ENCODE results near the gene MYLK. TPM values are rescaled to one million over a fixed set of nuclear protein-coding genes. Genes with fewer than 3 reads are reported as not detected.

Gene MYLK
- total and polyA plus RNA-seq, 2 of the 4 experiments (the other 2 are of a cell fraction): 299 to 484 TPM

- Histone ChIP-seq H4K5ac (ENCODE audit: low read depth, low read length) (no peak overlapping the region), H2AK9ac (replicated peaks; ENCODE audit: low read depth, low read length, poor library complexity) (no peak overlapping the region), H2BK15ac (ENCODE audit: low read depth, low read length) (no peak overlapping the region; the same call in 2 of the 3 replicates), H3K4me2 (ENCODE audit: low read depth, low read length) (0 out of 2 replicates have a peak overlapping the region, but pooled peaks have one; percentile 19), H3K56ac (ENCODE audit: extremely low read depth, insufficient read depth, low read length) (no peak overlapping the region), H2BK20ac (ENCODE audit: low read depth, low read length) (peak overlapping the region; percentile 44; the same call in 1 of the 2 replicates), H2BK5ac (ENCODE audit: low read depth, low read length, poor library complexity, severe bottlenecking) (peak overlapping the region; percentile 83), H3K27me3 (ENCODE audit: control insufficient read depth, insufficient read depth, low read length) (no peaks in the 10 kb centered on the region), H3K4ac (ENCODE audit: low read depth, low read length) (peak overlapping the region; percentile 78), H3K18ac (ENCODE audit: low read depth, low read length) (no peak overlapping the region), H4K8ac (ENCODE audit: low read depth in 2 of 2, low read length in 2 of 2) (0 out of 4 replicates have a peak overlapping the region, but pooled peaks of 1 of the 2 experiments have one; percentile 44), H4K91ac (ENCODE audit: insufficient read depth, low read depth, low read length) (0 out of 2 replicates have a peak overlapping the region, but pooled peaks have one; percentile 41), H3K4me3 (ENCODE audit: insufficient read depth, low read depth, low read length) (no peak overlapping the region), H3K79me1 (ENCODE audit: low read depth in 1 of 2, low read length in 2 of 2) (peaks cover 11 to 34% of the 10 kb centered on the region in 2 experiments; a peak in 3 of 4 replicates), H3K9me3 (ENCODE audit: control insufficient read depth, insufficient read depth, low read length) (no peaks in the 10 kb centered on the region), H3K9ac (ENCODE audit: low read depth, low read length) (no peak overlapping the region), H3K36me3 (ENCODE audit: control insufficient read depth, insufficient read depth, low read length) (peaks cover 2% of the 10 kb centered on the region; the same call in 1 of the 2 replicates), H3K27ac (ENCODE audit: insufficient read depth, low read length) (peak overlapping the region; percentile 34; the same call in 1 of the 2 replicates), H3K23ac (ENCODE audit: low read depth, low read length) (no peak overlapping the region), H4K20me1 (ENCODE audit: insufficient read depth, low read length) (peaks cover 4% of the 10 kb centered on the region; the same call in 1 of the 2 replicates), H2BK120ac (ENCODE audit: low read depth, low read length) (peak overlapping the region; percentile 80; the same call in 1 of the 2 replicates), H3K4me1 (ENCODE audit: control insufficient read depth, insufficient read depth, low read length) (peaks cover 16% of the 10 kb centered on the region), H3K14ac (replicated peaks; ENCODE audit: low read depth, low read length) (peak overlapping the region; percentile 85), H2AK5ac (ENCODE audit: low read depth, low read length) (peak overlapping the region; percentile 87; the same call in 1 of the 2 replicates), H3K9me1 (ENCODE audit: insufficient read depth, low read length) (peaks cover 11% of the 10 kb centered on the region), H2AFZ (replicated peaks; ENCODE audit: low read length, poor library complexity) (no peak overlapping the region)
- dilution Hi-C loops (cut with HindIII; ENCODE audit: low sequenced_read_pairs, unreplicated experiment) (no loop called here), intact Hi-C loops (cut with micrococcal nuclease) (no loop called here), in situ Hi-C loops (cut with MboI; ENCODE audit: low sequenced_read_pairs) (no loop called here)
- no TSS peak for BruUV-seq (replicated peaks)
- WGBS, 2 experiments (ENCODE audit: extremely low coverage in 2 of 2, insufficient read length in 1 of 2): no CpG with 5 or more reads among the region's 1 CpG
- ChIA-PET POLR2A (ENCODE audit: unreplicated experiment) (no interaction called here), CTCF (interaction anchor here (1.1 kb wide), 1 partner anchor 18 kb away, joined by 3 read pairs; no protein-coding TSS in a partner anchor)
- TF ChIP-seq POLR2A (IDR thresholded peaks at IDR 0.05; ENCODE audit: low read depth, low read length): no peak
- TF ChIP-seq FOS (IDR thresholded peaks at IDR 0.05; ENCODE audit: low read depth, low read length): peak; percentile 37; the same call in 1 of the 2 replicates
- no peak for TF ChIP-seq MAFK (IDR thresholded peaks at IDR 0.05; ENCODE audit: low read depth, low read length)
- no peak for TF ChIP-seq RFX5 (IDR thresholded peaks at IDR 0.05; ENCODE audit: low read depth, low read length)
- TF ChIP-seq BHLHE40 (IDR thresholded peaks at IDR 0.05; ENCODE audit: low read depth, low read length): no peak
- no peak for TF ChIP-seq CHD1 (IDR thresholded peaks at IDR 0.05; ENCODE audit: low read depth, low read length)
- TF ChIP-seq SMC3 (IDR thresholded peaks at IDR 0.05; ENCODE audit: low read depth, low read length): no peak
- TF ChIP-seq RCOR1 (IDR thresholded peaks at IDR 0.05; ENCODE audit: insufficient replicate concordance, low read length): no peak
- TF ChIP-seq RAD21 (IDR thresholded peaks at IDR 0.05; ENCODE audit: low read length): no peak
- TF ChIP-seq MXI1 (IDR thresholded peaks at IDR 0.05; ENCODE audit: borderline replicate concordance, low read depth, low read length): no peak
- no peak for TF ChIP-seq CTCF (conservative IDR thresholded peaks at IDR 0.05; ENCODE audit: low read depth, low read length)
- TF ChIP-seq NFE2L2 (IDR thresholded peaks at IDR 0.05; ENCODE audit: low read depth, low read length): 0 out of 2 replicates have a peak, but pooled peaks have one; percentile 49
- ATAC-seq (ENCODE audit: low read depth) (peak; percentile 50), DNase-seq (peak; percentile 94)
Measured at GRCh38 chr3:123602325-123602724, 281.8 kb downstream of the MYLK start.

All from IMR-90 (cell line).